DMS53 treated with DMSO at 0.1 percent for 48 hours (cell line): ENCODE data around the gene CRYBG1.
"Not testable (repeated sequence)": the region's sequence is repeated elsewhere in the genome, so short reads cannot be mapped to it uniquely, and the experiment has no call there.

Experiments used
- DNase-seq: peaks from one replicate; lab custom pipeline; 2025; ENCODE audit not compliant: unreplicated experiment; lab: John Stamatoyannopoulos, UW

The CRYBG1 gene

DNA sequence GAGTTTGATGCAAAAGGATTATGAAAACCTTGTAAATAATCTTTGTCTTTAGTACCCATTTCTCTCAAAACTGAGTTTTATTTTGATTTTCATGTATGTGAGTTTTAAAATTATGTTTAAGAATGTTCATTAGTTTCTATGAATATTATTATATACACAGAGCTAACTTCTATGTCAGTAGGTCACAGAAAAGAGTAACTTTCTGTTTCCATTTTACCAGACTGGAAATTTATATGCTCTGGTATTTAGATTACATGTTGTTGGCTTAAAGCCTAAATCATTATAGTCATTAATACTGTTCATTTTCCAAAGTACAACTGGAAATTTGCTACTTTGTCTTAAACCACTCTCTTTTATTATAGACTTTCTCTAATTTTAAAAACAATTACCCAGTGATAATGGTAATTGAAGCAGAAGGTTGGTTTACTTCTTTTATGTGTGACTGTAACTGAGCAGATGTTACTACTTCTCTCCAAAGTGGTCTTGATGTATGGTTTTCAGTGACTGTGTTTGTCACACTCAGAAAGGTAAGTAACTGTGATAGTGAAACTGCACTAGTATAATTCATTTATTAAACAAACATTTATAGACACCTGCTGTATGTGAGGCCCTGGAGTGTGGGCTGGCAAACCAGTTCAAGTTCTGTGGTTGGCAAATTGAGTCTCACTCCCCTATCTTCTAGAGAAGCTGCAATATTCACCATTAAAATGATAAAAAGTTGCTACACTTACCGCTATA lies 13.2 kb downstream of the CRYBG1 start:
- no peak for DNase-seq

DNA sequence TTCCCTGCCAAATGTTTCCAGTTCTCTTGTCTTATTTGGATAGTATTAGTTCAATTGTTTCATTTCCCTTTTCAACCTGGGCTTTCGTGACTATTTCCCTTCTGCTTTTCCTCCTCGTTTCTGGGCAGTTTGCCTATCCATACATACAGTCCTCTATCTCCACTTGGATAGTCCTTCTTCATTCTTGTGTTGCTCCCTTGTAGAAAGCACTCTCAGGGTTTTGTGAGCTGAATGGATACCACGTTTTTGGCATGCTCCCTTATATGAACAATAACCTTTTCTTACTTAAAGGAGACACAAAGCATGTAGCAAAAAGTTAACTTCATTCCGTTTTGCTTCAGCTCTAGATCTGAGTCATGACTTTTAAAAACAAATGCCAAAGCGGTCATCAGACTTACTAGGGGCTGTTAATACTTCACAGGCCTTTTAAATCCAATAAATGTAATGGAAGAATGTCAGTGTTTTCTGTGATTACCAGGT lies 16.6 kb downstream of the CRYBG1 start:
- DNase-seq = no peak

DNA sequence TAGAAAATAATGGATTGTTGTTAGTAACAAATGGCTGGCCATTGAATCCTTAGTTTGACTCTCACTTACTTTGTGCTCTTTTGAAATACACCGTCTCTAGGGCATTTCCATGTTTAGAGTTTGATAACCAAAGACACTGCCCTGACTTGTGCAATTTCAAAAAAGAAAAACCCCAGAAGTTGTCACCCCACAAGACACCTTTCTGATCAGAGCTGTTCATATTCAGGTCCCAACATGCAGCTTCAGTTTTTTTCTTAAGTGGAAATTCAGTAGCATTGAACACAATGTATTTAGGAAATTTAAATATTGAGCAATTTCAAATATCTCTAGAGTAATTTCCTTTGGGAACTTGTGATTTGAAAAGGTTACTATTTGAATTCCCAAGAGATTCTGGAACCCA lies 19.4 kb downstream of the CRYBG1 start:
- DNase-seq = no peak

DNA sequence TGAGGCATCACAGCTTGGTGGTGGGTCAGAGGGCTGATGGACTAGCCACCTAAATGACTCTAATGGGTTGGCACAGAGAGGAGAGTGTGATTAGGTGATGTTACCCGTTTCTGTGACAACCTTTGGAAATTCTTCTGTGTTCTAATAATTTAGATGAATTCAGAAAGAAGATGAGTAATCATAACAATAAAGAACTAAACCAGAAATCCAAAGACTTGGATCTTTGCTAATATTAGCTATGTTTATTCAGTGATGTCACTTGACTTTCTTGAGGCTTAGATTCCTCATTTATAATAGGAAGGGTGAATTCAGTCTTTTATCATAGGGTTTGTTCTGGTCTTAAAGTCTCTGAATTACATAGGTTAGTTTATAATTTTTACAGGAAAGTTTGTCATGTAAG lies 19.9 kb downstream of the CRYBG1 start:
- DNase-seq = no peak

DNA sequence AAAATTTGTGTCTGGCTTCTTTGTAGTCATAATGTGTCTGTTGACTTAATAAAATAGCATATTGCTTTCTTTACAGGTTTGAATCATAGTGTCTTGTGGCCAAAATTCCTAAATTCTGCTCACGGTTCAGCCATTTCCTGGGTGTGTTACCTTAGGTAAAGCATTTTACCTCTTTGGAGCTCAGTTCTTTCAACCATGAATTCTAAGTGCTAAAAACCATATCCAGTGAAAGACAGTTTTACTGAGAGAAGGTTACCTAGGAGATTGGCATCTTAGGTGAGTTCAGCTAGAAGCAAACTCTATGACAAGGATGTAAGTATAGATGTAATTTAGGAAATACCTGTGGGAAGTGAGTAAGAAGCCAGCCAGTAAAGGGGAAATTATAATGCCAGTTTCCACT lies 20.7 kb downstream of the CRYBG1 start:
- DNase-seq = no peak

DNA sequence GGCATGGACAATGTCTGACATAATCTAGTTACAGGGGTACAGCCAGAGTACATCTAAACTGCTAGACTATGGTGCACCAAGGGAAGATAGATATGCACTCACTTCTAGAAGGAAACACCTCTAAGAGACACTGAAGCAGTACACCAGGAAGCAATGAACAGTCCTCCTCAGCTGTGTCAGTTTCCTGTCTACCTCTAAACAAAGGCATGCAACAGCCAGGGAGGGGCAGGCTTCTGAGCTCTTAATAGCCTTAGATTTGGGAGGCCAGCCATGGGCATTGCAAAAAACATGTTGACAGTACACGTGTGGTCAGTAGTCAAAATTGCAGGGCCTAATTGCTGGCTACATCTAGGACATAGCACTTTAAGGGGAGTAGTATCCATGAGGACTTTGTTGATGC lies 21.4 kb downstream of the CRYBG1 start:
- DNase-seq = no peak

DNA sequence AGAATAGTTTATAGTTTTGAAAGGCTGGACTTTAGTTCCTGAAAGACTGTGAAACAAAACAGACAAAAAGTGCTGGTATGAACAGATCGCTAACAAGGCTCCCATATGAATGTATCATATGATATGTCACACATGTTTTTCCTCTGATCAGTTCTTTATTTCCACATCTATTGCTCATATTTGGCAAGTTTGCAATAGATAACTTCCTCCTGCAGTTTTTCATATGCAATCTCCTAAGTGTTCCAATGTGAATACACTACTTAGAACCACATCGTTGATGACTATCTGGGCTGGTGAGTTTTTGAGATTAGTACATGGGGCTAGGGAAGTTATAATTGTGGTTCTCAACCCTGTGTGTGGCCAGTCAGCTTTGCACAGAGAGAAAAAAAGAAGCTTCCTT lies 23.1 kb downstream of the CRYBG1 start:
- no peak for DNase-seq

DNA sequence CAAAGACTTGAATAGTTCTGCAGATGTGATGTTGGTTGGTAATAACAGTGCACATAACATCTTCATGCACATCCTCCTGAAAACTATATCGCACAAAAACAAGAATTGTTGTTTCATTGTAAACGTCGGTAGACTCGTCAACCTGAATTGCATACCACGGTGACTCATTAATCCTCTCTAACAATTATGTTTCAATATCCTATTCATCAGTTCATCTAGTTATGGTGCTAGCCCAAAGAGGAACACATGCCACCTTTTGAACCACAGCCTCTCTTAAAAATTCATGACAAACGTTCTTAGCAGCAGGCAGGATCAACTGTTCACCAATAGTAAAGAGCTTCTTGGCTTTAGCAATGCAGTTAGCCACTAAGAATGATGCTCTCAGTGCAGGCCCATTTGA lies 25.0 kb downstream of the CRYBG1 start:
- no peak for DNase-seq

DNA sequence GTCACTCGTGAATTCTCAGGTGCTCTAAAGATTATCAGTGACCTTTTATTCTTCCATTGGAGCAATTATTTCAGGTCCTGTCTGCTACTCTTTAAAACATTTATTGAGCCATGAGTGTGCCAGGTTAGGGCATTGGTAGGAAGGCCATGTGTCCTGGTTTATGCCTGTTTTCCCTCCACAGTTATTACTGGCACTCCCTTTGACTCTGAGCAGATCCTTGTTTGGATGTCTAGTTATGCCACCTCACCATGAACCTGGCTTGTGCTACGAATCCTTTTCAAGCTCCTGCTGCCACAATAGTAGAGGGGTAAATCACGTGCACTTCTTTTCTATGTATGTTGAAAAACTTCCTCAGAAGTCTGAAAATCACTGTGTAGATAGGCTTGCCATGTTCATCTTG lies 27.4 kb downstream of the CRYBG1 start:
- DNase-seq = no peak

DNA sequence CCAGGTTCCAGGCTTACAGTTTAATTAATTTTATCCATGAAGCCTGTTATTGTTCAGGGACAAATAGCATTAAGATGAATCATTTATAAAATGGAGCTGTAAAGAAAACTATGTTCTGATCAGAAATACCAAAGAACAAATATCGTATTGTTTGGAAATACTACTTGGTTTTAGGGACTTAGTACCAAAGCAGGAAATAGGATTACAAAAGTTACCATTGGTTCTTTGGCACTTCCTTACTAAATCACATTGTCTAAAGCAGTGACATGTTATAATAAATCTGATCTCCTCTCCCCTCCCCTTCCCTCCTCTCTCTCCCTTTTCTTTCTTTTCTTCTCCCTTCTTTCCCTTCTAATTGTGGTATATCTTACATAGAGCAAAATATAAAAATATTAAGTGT lies 29.6 kb downstream of the CRYBG1 start:
- no peak for DNase-seq

DNA sequence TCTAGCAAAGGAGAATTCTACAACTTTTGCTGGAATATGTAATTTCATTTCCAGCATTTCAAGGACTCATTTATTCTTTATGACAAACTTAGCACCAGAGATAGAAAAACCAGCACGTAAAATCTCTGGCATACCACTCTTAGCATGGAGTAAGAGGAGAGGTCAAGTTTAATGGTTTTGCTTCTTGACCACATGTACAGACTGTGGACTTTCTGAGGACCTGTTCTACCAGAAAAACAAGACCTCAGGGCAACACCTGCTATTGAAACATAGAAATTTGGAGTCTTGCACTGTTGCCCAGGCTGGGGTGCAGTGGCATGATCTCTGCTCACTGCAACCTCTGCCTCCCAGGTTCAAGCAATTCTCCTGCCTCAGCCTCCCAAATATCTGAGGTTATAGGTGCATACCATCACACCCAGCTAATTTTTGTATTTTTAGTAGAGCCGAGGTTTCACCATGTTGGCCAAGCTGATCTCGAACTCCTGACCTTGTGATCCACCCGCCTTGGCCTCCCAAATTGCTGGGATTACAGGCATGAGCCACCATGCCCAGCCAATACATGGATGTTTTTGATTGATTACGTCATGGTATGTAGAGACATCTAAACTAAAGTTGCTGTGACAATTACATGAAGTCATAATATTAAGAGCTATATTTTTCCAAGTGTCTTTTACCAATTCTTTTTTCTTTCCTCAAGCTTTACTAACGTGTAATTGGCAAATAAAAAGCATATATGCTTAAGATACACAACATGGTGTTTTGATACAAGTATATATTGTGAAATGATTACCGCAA lies 36.1 kb downstream of the CRYBG1 start:
- DNase-seq = no peak

DNA sequence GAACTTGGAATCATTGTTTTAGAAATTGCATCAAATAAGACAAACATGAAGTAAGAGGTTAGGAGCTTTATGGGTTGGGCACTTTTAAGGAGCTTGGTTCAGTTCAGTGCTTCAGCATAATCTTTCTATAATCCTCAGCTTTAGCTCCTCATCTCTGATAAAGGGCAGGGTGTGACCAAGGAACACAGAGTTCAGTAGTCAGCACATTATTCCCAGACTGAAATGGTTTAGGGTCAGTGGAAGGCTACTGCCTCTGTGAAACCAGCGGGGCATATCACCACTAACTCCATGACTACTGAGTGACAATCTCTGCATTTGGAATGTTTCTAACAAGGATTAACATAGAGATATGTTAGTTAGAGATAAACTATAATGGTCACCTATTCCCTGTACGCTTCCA lies 36.9 kb downstream of the CRYBG1 start:
- DNase-seq = no peak

DNA sequence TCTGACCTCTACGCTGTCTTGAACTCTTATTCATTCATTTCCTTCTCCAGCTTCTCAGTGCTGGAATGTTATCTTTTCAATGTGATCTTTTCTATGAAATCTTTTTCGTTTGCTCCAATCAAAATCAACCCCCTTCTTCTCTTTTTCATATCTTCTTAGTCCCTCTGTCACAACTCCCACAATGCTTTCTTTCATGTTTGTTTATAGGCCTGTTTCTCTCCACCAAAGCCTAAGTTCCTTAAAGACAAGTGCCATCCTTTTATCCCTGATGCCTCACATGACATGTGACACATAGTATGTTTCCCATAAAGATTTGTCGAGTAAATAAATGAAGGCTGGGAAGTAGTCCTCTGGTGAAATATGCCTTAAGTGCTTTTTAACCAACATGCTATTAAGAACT lies 38.1 kb downstream of the CRYBG1 start:
- no peak for DNase-seq

DNA sequence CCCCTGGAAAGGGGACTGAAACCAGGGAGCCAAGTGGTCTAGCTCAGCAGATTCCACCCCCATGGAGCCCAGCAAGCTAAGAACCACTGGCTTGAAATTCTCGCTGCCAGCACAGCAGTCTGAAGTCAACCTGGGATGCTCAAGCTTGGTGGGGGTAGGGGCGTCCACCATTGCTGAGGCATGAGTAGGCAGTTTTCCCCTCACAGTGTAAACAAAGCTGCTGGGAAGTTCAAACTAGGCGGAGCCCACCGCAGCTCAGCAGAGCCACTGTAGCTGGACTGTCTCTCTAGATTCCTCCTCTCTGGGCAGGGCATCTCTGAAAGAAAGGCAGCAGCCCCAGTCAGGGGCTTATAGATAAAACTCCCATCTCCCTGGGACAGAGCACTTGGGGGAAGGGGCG lies 44.5 kb downstream of the CRYBG1 start:
- not testable (repeated sequence) for DNase-seq

DNA sequence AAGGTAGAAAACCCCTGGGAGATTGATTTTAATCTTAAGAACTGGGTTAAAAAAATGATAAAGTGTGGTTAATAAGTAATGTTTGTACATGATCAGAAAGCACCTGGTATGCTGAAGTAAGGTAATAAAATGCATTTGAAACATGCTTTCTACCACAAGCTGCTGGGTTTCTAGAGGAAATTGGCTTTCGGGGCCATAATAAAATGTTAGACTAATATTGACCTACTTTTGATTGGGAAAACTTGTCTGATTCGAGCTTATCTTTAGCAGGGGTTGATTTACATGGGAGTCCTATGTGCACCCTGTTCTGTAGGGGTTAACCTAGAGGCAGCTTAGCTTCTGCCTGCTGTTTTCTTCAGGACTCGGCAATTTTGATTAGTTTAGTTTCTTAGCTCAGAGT lies 50.5 kb downstream of the CRYBG1 start:
- DNase-seq = no peak

DNA sequence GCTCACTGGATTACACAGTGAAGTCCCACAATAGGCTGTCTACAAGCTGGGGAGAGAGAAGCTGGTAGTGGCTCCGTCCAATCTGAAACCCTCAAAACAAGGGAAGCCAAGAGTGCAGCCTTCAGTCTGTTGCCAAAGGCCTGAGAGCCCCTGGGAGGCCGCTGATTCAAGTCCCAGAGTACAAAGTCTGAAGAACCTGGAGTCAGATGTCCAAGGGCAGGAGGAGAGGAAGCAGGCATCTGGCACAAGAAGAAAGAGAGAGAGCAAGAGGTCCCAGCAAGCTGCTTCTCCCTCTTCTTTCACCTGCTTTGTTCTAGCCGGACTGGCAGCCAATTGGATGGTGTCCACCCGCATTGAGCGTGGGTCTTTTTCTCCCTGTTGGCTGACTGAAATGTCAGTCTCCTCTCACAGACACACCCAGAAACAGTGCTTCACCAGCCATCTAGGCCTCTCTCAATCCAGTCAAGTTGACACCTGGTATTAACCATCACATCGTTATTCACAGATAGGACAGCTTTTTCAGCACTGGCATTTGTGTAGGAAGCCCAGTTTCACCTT lies 51.2 kb downstream of the CRYBG1 start:
- DNase-seq = no peak

DNA sequence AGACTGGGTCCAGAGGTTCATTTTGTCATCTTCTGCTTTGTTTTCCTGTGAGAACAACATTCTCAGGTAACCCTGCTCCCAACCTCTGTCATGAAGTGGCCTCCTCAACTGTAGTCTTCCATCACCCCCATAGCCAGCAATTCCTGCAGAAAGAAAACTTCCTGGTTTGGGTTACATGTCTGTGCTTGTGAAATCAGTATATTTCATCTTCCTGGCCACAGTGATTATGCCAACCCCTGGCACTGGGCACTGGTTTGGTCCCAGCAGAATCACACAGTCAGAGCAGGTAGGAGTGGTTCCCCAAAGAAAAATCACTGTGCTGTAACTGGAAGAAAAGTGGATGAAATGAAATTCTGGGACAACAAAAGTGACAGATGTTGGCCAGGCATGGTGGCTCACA lies 52.5 kb downstream of the CRYBG1 start:
- no peak for DNase-seq

DNA sequence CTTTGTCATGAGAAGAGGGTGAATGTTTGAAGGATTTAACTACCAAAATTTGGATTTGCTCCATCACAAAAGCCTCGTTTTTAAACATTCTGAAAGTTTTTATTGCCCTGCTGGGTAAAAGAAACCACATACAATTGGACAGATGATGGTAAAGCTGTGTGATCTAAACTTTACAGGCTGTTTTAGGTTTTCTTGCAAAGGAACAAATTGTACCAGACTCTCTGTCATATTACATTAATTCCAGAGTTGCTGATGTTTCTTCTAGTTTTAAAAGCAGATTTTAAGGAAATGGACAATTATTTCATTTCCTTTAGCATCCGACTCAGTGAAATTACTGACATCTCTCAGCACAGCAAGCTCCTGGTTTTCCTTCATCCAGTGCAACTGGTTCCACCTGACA lies 53.2 kb downstream of the CRYBG1 start:
- no peak for DNase-seq

DNA sequence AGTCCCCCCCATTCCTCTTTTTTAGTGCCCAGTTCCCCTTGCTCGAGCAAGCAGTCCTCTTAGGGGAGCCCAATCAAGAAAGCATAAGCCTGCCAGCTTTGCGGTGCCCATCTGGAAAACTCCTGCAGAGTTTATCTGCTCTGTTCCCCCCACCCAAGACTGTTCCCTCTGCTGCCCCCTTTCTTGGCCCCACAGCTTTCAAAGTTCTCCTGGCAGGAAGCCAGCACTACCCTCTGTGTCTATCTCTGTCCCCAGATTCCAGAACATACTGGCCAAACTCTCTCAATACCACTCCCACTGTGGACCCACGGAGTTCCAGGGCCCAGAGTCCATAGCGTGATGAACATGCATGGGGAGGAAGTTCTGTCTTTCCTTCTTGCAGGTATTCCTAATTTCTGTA lies 55.4 kb downstream of the CRYBG1 start:
- no peak for DNase-seq

DNA sequence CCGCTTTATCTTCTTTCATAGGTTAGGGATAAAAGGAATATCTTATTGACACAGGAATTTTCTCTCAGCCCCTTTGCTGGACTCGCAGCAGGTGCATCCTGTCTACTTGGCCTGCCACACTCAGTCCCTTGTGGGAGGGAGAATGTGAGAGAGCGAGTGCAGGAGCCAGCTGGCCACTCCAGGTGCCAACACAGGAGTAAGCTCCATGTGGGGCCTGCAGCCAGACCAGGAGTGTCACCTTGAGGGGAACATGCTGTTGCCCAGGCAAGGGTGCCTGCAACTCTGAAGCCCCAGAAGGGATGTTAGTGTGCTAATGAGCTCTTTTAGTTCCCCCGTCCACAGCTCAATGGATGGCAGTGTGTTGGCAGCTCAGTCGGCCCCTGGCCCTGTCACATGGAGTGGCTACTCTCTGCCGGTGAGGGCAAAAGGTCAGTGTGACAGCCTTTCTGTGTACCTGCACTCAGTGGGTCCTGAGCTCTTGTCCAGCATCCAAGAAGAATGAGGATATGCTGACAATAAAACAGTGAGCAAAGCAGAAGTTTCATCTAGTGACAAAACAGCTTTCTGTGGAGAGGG lies 57.1 kb downstream of the CRYBG1 start:
- no peak for DNase-seq

DNA sequence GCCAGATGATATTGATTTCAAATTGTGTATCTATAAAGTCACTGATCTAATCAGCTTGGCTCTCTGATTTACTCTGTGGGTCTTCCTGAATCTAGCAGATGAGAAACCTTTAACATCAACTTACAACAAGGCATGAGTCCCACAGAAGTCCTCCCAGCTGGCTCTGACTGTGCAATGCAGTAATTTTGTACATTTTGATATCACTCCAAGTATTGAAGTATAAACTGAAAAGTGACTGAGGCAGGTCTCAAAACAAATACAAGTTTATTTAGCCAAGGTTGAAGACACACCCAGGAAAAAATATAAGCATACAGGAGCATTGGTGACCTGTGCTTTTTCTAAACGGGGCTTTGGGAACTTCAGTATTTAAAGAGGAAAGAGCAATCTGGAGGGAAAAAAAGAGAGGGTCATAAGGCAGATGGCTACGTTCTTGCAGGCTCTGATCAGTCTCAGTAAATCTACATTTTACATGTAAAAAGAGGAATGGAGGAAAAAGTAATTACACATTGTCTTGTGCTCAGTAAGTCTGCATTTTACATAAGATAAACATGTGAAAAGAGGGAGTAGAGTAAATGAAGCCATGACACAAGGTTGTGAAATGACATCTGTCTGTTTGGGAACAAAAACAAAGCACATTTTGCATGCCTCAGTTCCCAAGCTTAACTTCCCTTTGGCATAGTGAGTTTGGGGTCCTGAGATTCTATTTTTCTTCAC lies 59.5 kb downstream of the CRYBG1 start:
- no peak for DNase-seq
